ENCODE measurements around the gene AKAP7. TPM values are rescaled to one million over a fixed set of nuclear protein-coding genes. Genes with fewer than 3 reads are reported as not detected.

Gene AKAP7
- total RNA-seq, 4 donors from 2014 or later: 6.2 to 18.7 (median 8.4) TPM

GRCh38 chr6:131116321-131116720 is 18.9 kb upstream of the AKAP7 start:
- H3K9me3 ChIP-seq: peaks cover 0 to 7% (median 0%) of the 10 kb centered on the region in 4 donors
- TF ChIP-seq, protein P1, sequence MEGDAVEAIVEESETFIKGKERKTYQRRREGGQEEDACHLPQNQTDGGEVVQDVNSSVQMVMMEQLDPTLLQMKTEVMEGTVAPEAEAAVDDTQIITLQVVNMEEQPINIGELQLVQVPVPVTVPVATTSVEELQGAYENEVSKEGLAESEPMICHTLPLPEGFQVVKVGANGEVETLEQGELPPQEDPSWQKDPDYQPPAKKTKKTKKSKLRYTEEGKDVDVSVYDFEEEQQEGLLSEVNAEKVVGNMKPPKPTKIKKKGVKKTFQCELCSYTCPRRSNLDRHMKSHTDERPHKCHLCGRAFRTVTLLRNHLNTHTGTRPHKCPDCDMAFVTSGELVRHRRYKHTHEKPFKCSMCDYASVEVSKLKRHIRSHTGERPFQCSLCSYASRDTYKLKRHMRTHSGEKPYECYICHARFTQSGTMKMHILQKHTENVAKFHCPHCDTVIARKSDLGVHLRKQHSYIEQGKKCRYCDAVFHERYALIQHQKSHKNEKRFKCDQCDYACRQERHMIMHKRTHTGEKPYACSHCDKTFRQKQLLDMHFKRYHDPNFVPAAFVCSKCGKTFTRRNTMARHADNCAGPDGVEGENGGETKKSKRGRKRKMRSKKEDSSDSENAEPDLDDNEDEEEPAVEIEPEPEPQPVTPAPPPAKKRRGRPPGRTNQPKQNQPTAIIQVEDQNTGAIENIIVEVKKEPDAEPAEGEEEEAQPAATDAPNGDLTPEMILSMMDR (IDR thresholded peaks at IDR 0.05): no peak
- TF ChIP-seq EP300 (IDR thresholded peaks at IDR 0.05) (no peak), POLR2A (IDR thresholded peaks at IDR 0.05; ENCODE audit: low read depth) (no peak), POLR2AphosphoS5 (IDR thresholded peaks at IDR 0.05) (no peak)
- H3K4me1 ChIP-seq: peaks cover 0 to 4% (median 0%) of the 10 kb centered on the region in 4 donors
- H3K4me3 ChIP-seq: no peak overlapping the region
- H3K36me3 ChIP-seq: no peaks in the 10 kb centered on the region
- no peaks in the 10 kb centered on the region for H3K27me3 ChIP-seq
- 78% methylated on average over 2 of the region's 2 CpGs for WGBS
- no peak overlapping the region for H3K27ac ChIP-seq (replicated peaks in 1 of 4)
- intact Hi-C loops (cut with DNase I): loop anchor here (2.0 kb wide), 1 partner anchor 230 kb away; no protein-coding TSS in a partner anchor
- DNase-seq (ENCODE audit: extremely low spot score): no peak

DNA sequence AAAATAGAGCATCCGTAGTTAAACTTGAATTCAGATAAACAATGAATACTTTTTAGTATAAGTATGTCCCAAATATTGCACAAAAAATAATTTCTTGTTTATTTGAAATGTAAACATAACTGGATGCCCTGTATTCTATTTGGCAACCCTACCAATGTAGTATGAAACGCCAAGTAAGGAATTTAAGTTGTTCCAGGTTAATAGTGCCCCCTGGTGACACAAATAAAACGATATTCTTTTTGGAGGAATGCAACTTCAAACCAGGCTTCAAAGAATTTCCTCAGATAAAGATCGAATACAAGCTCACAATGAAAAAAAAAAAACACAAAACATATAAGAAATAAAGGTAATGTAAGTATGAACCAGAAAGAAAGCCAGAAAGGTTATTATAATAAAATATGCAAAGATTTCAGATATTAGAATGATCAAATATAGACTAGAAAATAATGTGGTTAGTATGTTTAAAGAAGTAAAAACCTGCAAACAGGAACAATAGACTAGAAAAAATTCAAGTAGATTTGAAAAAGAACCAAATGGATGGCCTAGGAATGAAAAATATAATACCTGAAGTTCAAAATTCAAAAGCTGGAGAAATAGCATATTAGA is 18.4 kb upstream of the AKAP7 start:
- DNase-seq (ENCODE audit: extremely low spot score): no peak
- H3K9me3 ChIP-seq: peaks cover 0 to 7% (median 0%) of the 10 kb centered on the region in 4 donors
- TF ChIP-seq, protein P1 (IDR thresholded peaks at IDR 0.05): peak; percentile 40 to 53 (median 44)
- TF ChIP-seq POLR2AphosphoS5 (IDR thresholded peaks at IDR 0.05): no peak
- H3K4me1 ChIP-seq: peaks cover 0 to 4% (median 0%) of the 10 kb centered on the region in 4 donors
- intact Hi-C loops (cut with DNase I): loop anchor here (2.0 kb wide), 1 partner anchor 230 kb away; no protein-coding TSS in a partner anchor
- H3K27me3 ChIP-seq: no peaks in the 10 kb centered on the region
- WGBS: 42% methylated on average over 4 of the region's 4 CpGs
- no peak overlapping the region for H3K27ac ChIP-seq (replicated peaks in 1 of 4)
- no peaks in the 10 kb centered on the region for H3K36me3 ChIP-seq
- no peak overlapping the region for H3K4me3 ChIP-seq

GRCh38 chr6:131117878-131118277 is 17.4 kb upstream of the AKAP7 start:
- H3K36me3 ChIP-seq: no peaks in the 10 kb centered on the region
- intact Hi-C loops (cut with DNase I): loop anchor here (2.0 kb wide), 1 partner anchor 231 kb away; no protein-coding TSS in a partner anchor
- no peaks in the 10 kb centered on the region for H3K27me3 ChIP-seq
- H3K4me1 ChIP-seq: peaks cover 0 to 4% (median 0%) of the 10 kb centered on the region in 4 donors
- H3K27ac ChIP-seq (replicated peaks in 1 of 4): no peak overlapping the region
- WGBS: 89% methylated on average over 3 of the region's 3 CpGs
- no peak for DNase-seq (ENCODE audit: extremely low spot score)
- TF ChIP-seq, protein P1 (IDR thresholded peaks at IDR 0.05): no peak
- TF ChIP-seq POLR2AphosphoS5 (IDR thresholded peaks at IDR 0.05) (no peak), POLR2A (IDR thresholded peaks at IDR 0.05; ENCODE audit: low read depth) (no peak), EP300 (IDR thresholded peaks at IDR 0.05) (no peak)
- no peak overlapping the region for H3K4me3 ChIP-seq
- peaks cover 0 to 7% (median 0%) of the 10 kb centered on the region in 4 donors for H3K9me3 ChIP-seq

DNA sequence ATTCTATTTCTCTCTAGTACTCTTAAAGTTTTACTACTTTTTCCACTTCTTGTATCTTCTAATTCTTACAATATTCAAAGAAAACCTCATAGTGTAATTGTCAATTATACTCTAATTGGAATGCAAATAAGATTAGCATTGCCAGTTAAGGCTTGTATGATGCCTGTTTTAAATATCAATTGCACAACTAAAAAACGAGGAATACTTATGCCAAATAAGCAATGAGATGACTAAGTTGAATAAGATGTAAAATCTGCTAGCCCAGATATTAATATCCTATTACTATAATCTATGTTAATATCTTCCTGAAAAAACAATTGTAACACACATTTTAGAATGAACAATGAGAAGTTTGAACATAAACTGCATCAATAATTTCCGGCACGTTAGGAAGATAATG is 13.3 kb upstream of the AKAP7 start:
- no peaks in the 10 kb centered on the region for H3K27me3 ChIP-seq
- H3K9me3 ChIP-seq: peaks cover 0 to 7% (median 0%) of the 10 kb centered on the region in 4 donors
- no peaks in the 10 kb centered on the region for H3K4me1 ChIP-seq
- intact Hi-C loops (cut with DNase I): no loop called here
- DNase-seq (ENCODE audit: extremely low spot score): no peak
- WGBS: 66% methylated on average over 3 of the region's 3 CpGs
- H3K4me3 ChIP-seq: no peak overlapping the region
- no peak overlapping the region for H3K27ac ChIP-seq (replicated peaks in 1 of 4)
- no peaks in the 10 kb centered on the region for H3K36me3 ChIP-seq
- TF ChIP-seq POLR2A (IDR thresholded peaks at IDR 0.05; ENCODE audit: low read depth) (no peak), POLR2AphosphoS5 (IDR thresholded peaks at IDR 0.05) (no peak), EP300 (IDR thresholded peaks at IDR 0.05) (no peak)
- TF ChIP-seq, protein P1 (IDR thresholded peaks at IDR 0.05): no peak
